Activated CD4-positive, alpha-beta T cell treated with anti-CD3 and anti-CD28 coated beads, Interleukin-2, Interleukin-6, amounts not matched to agents 100 ng/mL and 50 ng/mL, durations not matched to agents 16 hours and 8 hours (primary cell): Measurements from ENCODE around the gene PCDHGB6.
"Not testable (repeated sequence)": the region's sequence is repeated elsewhere in the genome, so short reads cannot be mapped to it uniquely, and the experiment has no call there.

Experiments used
- DNase-seq: peaks from one replicate; pipeline ENCODE4 v3.0.0-alpha.2; 2020

PCDHGB6 gene

GRCh38 chr5:141407790-141408505, at the start of gene PCDHGB6:
Gene PCDHGB6 (plus strand): TSS chr5:141408021. CDS start chr5:141408203, 182 bp downstream.
- peak; percentile 51 for DNase-seq

GRCh38 chr5:141359790-141360426, 47.9 kb upstream of the PCDHGB6 start, which contains the start of gene PCDHGB2:
Gene PCDHGB2 (plus strand): TSS chr5:141359994. CDS start chr5:141360136, 142 bp downstream.
- DNase-seq = peak; percentile 16

GRCh38 chr5:141360685-141361084, 47.1 kb upstream of the PCDHGB6 start:
- DNase-seq = no peak

GRCh38 chr5:141362719-141363118, 45.1 kb upstream of the PCDHGB6 start:
- DNase-seq = no peak

GRCh38 chr5:141363952-141364660, 43.7 kb upstream of the PCDHGB6 start, which contains the start of gene PCDHGA5:
Gene PCDHGA5 (plus strand): TSS chr5:141364162. CDS start chr5:141364331, 169 bp downstream.
- DNase-seq = no peak

- no peak for DNase-seq
Measured at GRCh38 chr5:141366016-141366896, 41.6 kb upstream of the PCDHGB6 start.

- peak; percentile 47 for DNase-seq
Measured at GRCh38 chr5:141369994-141370848, 37.6 kb upstream of the PCDHGB6 start, which contains the start of gene PCDHGB3. Gene PCDHGB3 (plus strand): TSS chr5:141370242. CDS start chr5:141370395, 153 bp downstream.

- no peak for DNase-seq
Measured at GRCh38 chr5:141371572-141372475, 36.0 kb upstream of the PCDHGB6 start.

- peak; percentile 6 for DNase-seq
Measured at GRCh38 chr5:141373673-141374317, 34.0 kb upstream of the PCDHGB6 start, which contains the start of gene PCDHGA6. Gene PCDHGA6 (plus strand): TSS chr5:141373891. CDS start chr5:141374084, 193 bp downstream.

- no peak for DNase-seq
Measured at GRCh38 chr5:141374627-141375026, 33.2 kb upstream of the PCDHGB6 start.

- not testable (repeated sequence) for DNase-seq
Measured at GRCh38 chr5:141375444-141376155, 32.2 kb upstream of the PCDHGB6 start.

GRCh38 chr5:141382469-141383294, 25.1 kb upstream of the PCDHGB6 start, which contains the start of gene PCDHGA7:
Gene PCDHGA7 (plus strand): TSS chr5:141382742. CDS start chr5:141382900, 158 bp downstream.
- DNase-seq = no peak

GRCh38 chr5:141383345-141383744, 24.5 kb upstream of the PCDHGB6 start:
- DNase-seq = no peak

GRCh38 chr5:141384471-141385267, 23.2 kb upstream of the PCDHGB6 start:
- no peak for DNase-seq

GRCh38 chr5:141387557-141388311, 20.1 kb upstream of the PCDHGB6 start, which contains the start of gene PCDHGB4:
Gene PCDHGB4 (plus strand): TSS chr5:141387698. CDS start chr5:141387885, 187 bp downstream.
- DNase-seq = peak; percentile 39

GRCh38 chr5:141388661-141389060, 19.2 kb upstream of the PCDHGB6 start:
- no peak for DNase-seq
